ENCODE data around the gene NRXN3.

The NRXN3 gene

DNA sequence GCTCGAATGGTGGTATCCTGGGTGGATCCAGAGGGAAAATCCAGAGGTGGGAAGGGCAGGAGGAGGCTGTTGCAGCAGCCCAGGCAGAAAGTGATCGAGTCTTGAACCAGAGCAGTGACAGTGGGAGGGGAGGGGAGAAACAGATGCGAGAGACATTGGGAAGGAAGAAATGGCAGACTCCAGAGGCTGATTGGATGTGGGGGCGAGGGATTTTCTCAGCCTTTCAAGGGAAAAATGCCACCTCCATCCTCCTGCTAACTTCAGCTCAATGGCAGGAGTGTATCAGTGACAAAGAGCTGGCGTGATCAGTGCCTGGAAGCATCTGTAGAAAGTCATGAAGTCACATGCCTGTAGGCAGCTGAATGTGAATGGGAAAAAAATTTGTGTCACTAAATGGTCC, 38.6 kb upstream of the NRXN3 start:
- Histone ChIP-seq H3K27ac (ENCODE audit: extremely low read depth, low read depth, low read length) (no peak overlapping the region), H3K4me3 (ENCODE audit: low read depth, low read length) (no peak overlapping the region), H3K36me3 (ENCODE audit: control insufficient read depth in 2 of 2, insufficient read depth in 1 of 2, low read length in 2 of 2) (no peaks in the 10 kb centered on the region), H3K9me3 (ENCODE audit: control insufficient read depth, insufficient read depth, low read depth, low read length) (no peaks in the 10 kb centered on the region), H3K4me1 (ENCODE audit: control insufficient read depth, insufficient read depth, low read length) (no peaks in the 10 kb centered on the region)
- ChIA-PET CTCF (no interaction called here), POLR2A (no interaction called here)
- TF ChIP-seq ZNF23 (tag by site-specific recombination; IDR thresholded peaks at IDR 0.05; ENCODE audit: borderline replicate concordance): no peak
- no peak for TF ChIP-seq ZNF133 (tag by site-specific recombination; IDR thresholded peaks at IDR 0.05)
- TF ChIP-seq ZNF2 (tag by site-specific recombination; IDR thresholded peaks at IDR 0.05): no peak
- TF ChIP-seq, protein P1, sequence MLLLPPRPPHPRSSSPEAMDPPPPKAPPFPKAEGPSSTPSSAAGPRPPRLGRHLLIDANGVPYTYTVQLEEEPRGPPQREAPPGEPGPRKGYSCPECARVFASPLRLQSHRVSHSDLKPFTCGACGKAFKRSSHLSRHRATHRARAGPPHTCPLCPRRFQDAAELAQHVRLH (tag by site-specific recombination; IDR thresholded peaks at IDR 0.05): no peak
- no peak for TF ChIP-seq ZNF610 (tag by site-specific recombination; IDR thresholded peaks at IDR 0.05; ENCODE audit: borderline replicate concordance)
- TF ChIP-seq, protein P2, sequence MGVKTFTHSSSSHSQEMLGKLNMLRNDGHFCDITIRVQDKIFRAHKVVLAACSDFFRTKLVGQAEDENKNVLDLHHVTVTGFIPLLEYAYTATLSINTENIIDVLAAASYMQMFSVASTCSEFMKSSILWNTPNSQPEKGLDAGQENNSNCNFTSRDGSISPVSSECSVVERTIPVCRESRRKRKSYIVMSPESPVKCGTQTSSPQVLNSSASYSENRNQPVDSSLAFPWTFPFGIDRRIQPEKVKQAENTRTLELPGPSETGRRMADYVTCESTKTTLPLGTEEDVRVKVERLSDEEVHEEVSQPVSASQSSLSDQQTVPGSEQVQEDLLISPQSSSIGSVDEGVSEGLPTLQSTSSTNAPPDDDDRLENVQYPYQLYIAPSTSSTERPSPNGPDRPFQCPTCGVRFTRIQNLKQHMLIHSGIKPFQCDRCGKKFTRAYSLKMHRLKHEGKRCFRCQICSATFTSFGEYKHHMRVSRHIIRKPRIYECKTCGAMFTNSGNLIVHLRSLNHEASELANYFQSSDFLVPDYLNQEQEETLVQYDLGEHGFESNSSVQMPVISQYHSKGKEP (tag by site-specific recombination; IDR thresholded peaks at IDR 0.05): no peak
- TF ChIP-seq ZNF112 (tag by site-specific recombination; IDR thresholded peaks at IDR 0.05): no peak
- no peak for TF ChIP-seq ZNF423 (tag by site-specific recombination; IDR thresholded peaks at IDR 0.05)

DNA sequence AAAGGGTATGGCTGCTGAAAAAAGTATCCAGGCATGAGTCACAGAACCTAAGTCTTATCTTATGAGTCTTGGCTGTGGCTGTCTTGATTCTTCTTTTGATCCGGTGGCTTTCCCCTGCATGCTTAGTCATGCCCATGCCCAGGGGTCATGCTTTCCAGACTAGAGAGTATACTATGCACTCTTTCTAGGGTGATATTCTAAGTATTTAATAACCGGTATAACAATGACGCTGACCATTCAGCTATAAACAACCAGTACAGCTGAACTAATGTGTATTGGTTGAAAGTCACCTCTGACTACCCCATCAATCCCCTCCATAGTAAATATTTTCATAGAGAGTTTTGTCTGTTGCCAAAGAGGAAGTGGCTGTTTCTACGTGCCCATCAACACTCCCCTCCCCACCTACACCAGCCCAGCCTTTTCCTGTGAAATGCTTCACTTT, 34.7 kb upstream of the NRXN3 start:
- CTCF ChIA-PET: interaction anchor here (0.8 kb wide), 1 partner anchor 113 kb away, joined by 5 read pairs; no protein-coding TSS in a partner anchor
- TF ChIP-seq ZNF777 (tag by site-specific recombination; IDR thresholded peaks at IDR 0.05; ENCODE audit: borderline replicate concordance) (no peak), YY1 (tag by site-specific recombination; IDR thresholded peaks at IDR 0.05) (no peak), ZNF202 (tag by site-specific recombination; IDR thresholded peaks at IDR 0.05; ENCODE audit: borderline replicate concordance) (no peak), ZBTB7A (tag by site-specific recombination; IDR thresholded peaks at IDR 0.05; ENCODE audit: low read depth) (no peak), TRIM28 (IDR thresholded peaks at IDR 0.05; ENCODE audit: borderline replicate concordance, low read length) (no peak), ZNF133 (tag by site-specific recombination; IDR thresholded peaks at IDR 0.05) (no peak), ZNF214 (tag by site-specific recombination; IDR thresholded peaks at IDR 0.05; ENCODE audit: borderline replicate concordance) (no peak), ZNF768 (tag by site-specific recombination; IDR thresholded peaks at IDR 0.05) (no peak), SALL2 (tag by site-specific recombination; IDR thresholded peaks at IDR 0.05; ENCODE audit: borderline replicate concordance) (no peak)
- TF ChIP-seq, protein P3, sequence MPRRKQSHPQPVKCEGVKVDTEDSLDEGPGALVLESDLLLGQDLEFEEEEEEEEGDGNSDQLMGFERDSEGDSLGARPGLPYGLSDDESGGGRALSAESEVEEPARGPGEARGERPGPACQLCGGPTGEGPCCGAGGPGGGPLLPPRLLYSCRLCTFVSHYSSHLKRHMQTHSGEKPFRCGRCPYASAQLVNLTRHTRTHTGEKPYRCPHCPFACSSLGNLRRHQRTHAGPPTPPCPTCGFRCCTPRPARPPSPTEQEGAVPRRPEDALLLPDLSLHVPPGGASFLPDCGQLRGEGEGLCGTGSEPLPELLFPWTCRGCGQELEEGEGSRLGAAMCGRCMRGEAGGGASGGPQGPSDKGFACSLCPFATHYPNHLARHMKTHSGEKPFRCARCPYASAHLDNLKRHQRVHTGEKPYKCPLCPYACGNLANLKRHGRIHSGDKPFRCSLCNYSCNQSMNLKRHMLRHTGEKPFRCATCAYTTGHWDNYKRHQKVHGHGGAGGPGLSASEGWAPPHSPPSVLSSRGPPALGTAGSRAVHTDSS (tag by site-specific recombination; IDR thresholded peaks at IDR 0.05): no peak
- TF ChIP-seq, protein P4, sequence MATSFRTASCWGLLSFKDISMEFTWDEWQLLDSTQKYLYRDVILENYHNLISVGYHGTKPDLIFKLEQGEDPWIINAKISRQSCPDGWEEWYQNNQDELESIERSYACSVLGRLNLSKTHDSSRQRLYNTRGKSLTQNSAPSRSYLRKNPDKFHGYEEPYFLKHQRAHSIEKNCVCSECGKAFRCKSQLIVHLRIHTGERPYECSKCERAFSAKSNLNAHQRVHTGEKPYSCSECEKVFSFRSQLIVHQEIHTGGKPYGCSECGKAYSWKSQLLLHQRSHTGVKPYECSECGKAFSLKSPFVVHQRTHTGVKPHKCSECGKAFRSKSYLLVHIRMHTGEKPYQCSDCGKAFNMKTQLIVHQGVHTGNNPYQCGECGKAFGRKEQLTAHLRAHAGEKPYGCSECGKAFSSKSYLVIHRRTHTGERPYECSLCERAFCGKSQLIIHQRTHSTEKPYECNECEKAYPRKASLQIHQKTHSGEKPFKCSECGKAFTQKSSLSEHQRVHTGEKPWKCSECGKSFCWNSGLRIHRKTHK (tag by site-specific recombination; IDR thresholded peaks at IDR 0.05): no peak
- Histone ChIP-seq H3K36me3 (ENCODE audit: control insufficient read depth in 2 of 2, insufficient read depth in 1 of 2, low read length in 2 of 2) (no peaks in the 10 kb centered on the region), H3K27ac (ENCODE audit: extremely low read depth, low read depth, low read length) (no peak overlapping the region), H3K9me3 (ENCODE audit: control insufficient read depth, insufficient read depth, low read depth, low read length) (no peaks in the 10 kb centered on the region), H3K4me3 (ENCODE audit: low read depth, low read length) (no peak overlapping the region), H3K4me1 (ENCODE audit: control insufficient read depth, insufficient read depth, low read length) (no peaks in the 10 kb centered on the region)
- POLR2A ChIA-PET: no interaction called here

DNA sequence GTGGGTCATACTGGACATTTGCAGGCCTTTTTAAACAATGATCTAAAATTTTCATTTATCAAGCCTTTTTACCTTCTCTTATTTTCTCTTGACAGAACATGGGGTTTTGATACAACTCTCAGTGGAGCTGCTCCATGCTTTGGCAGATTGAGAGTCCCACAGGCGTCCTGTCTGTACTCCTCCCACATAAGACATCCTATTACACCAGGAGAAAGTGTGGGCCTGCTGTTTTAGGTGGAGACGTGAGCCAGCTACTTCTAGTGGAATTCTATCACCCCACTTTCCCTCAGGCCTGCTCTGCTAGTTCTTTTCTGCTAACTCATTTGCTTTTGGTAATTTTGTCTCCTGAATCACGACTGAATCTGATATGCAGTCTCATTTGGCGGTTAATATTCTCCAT, 33.5 kb upstream of the NRXN3 start:
- Histone ChIP-seq H3K9me3 (ENCODE audit: control insufficient read depth, insufficient read depth, low read depth, low read length) (no peaks in the 10 kb centered on the region), H3K4me1 (ENCODE audit: control insufficient read depth, insufficient read depth, low read length) (no peaks in the 10 kb centered on the region), H3K27ac (ENCODE audit: extremely low read depth, low read depth, low read length) (no peak overlapping the region), H3K36me3 (ENCODE audit: control insufficient read depth in 2 of 2, insufficient read depth in 1 of 2, low read length in 2 of 2) (no peaks in the 10 kb centered on the region), H3K4me3 (ENCODE audit: low read depth, low read length) (no peak overlapping the region)
- CTCF ChIA-PET: no interaction called here
- POLR2A ChIA-PET: no interaction called here
- TF ChIP-seq ZNF623 (tag by site-specific recombination; IDR thresholded peaks at IDR 0.05) (no peak), ZNF426 (tag by site-specific recombination; IDR thresholded peaks at IDR 0.05) (no peak), ZNF350 (tag by site-specific recombination; IDR thresholded peaks at IDR 0.05) (no peak), ZNF664 (tag by site-specific recombination; IDR thresholded peaks at IDR 0.05) (no peak), ZNF121 (tag by site-specific recombination; IDR thresholded peaks at IDR 0.05) (no peak), ZNF248 (tag by site-specific recombination; IDR thresholded peaks at IDR 0.05) (no peak), FEZF1 (tag by site-specific recombination; IDR thresholded peaks at IDR 0.05) (no peak), GLI4 (tag by site-specific recombination; IDR thresholded peaks at IDR 0.05) (no peak)
- TF ChIP-seq, protein P5, sequence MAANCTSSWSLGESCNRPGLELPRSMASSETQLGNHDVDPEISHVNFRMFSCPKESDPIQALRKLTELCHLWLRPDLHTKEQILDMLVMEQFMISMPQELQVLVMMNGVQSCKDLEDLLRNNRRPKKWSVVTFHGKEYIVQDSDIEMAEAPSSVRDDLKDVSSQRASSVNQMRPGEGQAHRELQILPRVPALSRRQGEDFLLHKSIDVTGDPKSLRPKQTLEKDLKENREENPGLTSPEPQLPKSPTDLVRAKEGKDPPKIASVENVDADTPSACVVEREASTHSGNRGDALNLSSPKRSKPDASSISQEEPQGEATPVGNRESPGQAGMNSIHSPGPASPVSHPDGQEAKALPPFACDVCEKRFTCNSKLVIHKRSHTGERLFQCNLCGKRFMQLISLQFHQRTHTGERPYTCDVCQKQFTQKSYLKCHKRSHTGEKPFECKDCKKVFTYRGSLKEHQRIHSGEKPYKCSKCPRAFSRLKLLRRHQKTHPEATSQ (tag by site-specific recombination; IDR thresholded peaks at IDR 0.05): no peak
